Large intestine (tissue), 12 donors: Measurements from ENCODE around the gene ERI2. TPM values are rescaled to one million over a fixed set of nuclear protein-coding genes. Genes with fewer than 3 reads are reported as not detected.

ENCODE experiments used
- DNase-seq, 2 donors: peaks; one replicate each; pipeline versions ENCODE4 v3.0.0 to v3.0.0-alpha.2; 2013
- H3K27ac ChIP-seq: one replicate; pipeline ENCODE4 v1.5.1; 2013; ENCODE audit warnings: low read length
- H3K27me3 ChIP-seq: 2 replicates; pipeline ENCODE4 v1.6.1; 2013; ENCODE audit warnings: low read length; ENCODE audit not compliant: control insufficient read depth, insufficient read depth
- H3K36me3 ChIP-seq: 2 replicates; pipeline ENCODE4 v1.6.1; 2013; ENCODE audit warnings: low read length; ENCODE audit not compliant: control insufficient read depth, insufficient read depth
- H3K4me1 ChIP-seq: one replicate; pipeline ENCODE4 v1.6.1; 2013; ENCODE audit warnings: low read length; ENCODE audit not compliant: control insufficient read depth, insufficient read depth
- H3K4me3 ChIP-seq: one replicate; pipeline ENCODE4 v1.5.1; 2013; ENCODE audit warnings: low read length
- H3K9me3 ChIP-seq: one replicate; pipeline ENCODE4 v1.6.1; 2013; ENCODE audit warnings: mild to moderate bottlenecking, low read depth, low read length, moderate library complexity; ENCODE audit not compliant: control insufficient read depth
- WGBS: methylation state at CpG from one replicate; pipeline ENCODE4 v1.1.5; 2013; ENCODE audit warnings: low lambda C conversion rate; ENCODE audit not compliant: insufficient coverage; 5-methylcytosine and 5-hydroxymethylcytosine counted together
- long read RNA-seq, 11 donors: transcript quantifications; one replicate each; lab custom pipeline, GENCODE V29; 2026
- polyA plus RNA-seq: library from polyadenylated mRNA; unstranded; fragments of 120-200 nt; gene quantifications from one replicate; pipeline ENCODE4 v1.2.1, GENCODE V29; 2013

Gene ERI2
- polyA plus RNA-seq, result 35.8 TPM
- long read RNA-seq, donor 1, partial matches to known transcripts, result 0 of 2 reads
- long read RNA-seq, donor 1, other reads (novel, unspliced or antisense), result 0 of 2 reads
- long read RNA-seq, donor 2, transcript ERI2-203 (1 exons, 3,846 nt), result major isoform, 15 of 16 reads
- long read RNA-seq, donor 2, partial matches to known transcripts, result 0 of 16 reads
- long read RNA-seq, donor 2, other reads (novel, unspliced or antisense), result 0 of 16 reads
- long read RNA-seq, donor 3, result 0 reads
- long read RNA-seq, donor 4, partial matches to known transcripts, result 0 of 1 reads
- long read RNA-seq, donor 4, other reads (novel, unspliced or antisense), result 0 of 1 reads
- long read RNA-seq, donor 5, partial matches to known transcripts, result 0 of 5 reads
- long read RNA-seq, donor 5, other reads (novel, unspliced or antisense), result 0 of 5 reads
- long read RNA-seq, donor 6, transcript ERI2-203 (1 exons, 3,846 nt), result major isoform, 6 of 6 reads
- long read RNA-seq, donor 6, partial matches to known transcripts, result 0 of 6 reads
- long read RNA-seq, donor 6, other reads (novel, unspliced or antisense), result 0 of 6 reads
- long read RNA-seq, donor 7, transcript ERI2-203 (1 exons, 3,846 nt), result major isoform, 6 of 7 reads
- long read RNA-seq, donor 7, partial matches to known transcripts, result 0 of 7 reads
- long read RNA-seq, donor 7, other reads (novel, unspliced or antisense), result 0 of 7 reads
- long read RNA-seq, donor 8, transcript ERI2-203 (1 exons, 3,846 nt), result major isoform, 18 of 29 reads
- long read RNA-seq, donor 8, partial matches to known transcripts, result 5 of 29 reads
- long read RNA-seq, donor 8, other reads (novel, unspliced or antisense), result 0 of 29 reads
- long read RNA-seq, donor 9, transcript ERI2-203 (1 exons, 3,846 nt), result major isoform, 11 of 12 reads
- long read RNA-seq, donor 9, partial matches to known transcripts, result 0 of 12 reads
- long read RNA-seq, donor 9, other reads (novel, unspliced or antisense), result 0 of 12 reads
- long read RNA-seq, donor 10, transcript ERI2-203 (1 exons, 3,846 nt), result major isoform, 10 of 10 reads
- long read RNA-seq, donor 10, partial matches to known transcripts, result 0 of 10 reads
- long read RNA-seq, donor 10, other reads (novel, unspliced or antisense), result 0 of 10 reads
- long read RNA-seq, donor 11, transcript ERI2-203 (1 exons, 3,846 nt), result major isoform, 8 of 9 reads
- long read RNA-seq, donor 11, partial matches to known transcripts, result 0 of 9 reads
- long read RNA-seq, donor 11, other reads (novel, unspliced or antisense), result 0 of 9 reads

DNA sequence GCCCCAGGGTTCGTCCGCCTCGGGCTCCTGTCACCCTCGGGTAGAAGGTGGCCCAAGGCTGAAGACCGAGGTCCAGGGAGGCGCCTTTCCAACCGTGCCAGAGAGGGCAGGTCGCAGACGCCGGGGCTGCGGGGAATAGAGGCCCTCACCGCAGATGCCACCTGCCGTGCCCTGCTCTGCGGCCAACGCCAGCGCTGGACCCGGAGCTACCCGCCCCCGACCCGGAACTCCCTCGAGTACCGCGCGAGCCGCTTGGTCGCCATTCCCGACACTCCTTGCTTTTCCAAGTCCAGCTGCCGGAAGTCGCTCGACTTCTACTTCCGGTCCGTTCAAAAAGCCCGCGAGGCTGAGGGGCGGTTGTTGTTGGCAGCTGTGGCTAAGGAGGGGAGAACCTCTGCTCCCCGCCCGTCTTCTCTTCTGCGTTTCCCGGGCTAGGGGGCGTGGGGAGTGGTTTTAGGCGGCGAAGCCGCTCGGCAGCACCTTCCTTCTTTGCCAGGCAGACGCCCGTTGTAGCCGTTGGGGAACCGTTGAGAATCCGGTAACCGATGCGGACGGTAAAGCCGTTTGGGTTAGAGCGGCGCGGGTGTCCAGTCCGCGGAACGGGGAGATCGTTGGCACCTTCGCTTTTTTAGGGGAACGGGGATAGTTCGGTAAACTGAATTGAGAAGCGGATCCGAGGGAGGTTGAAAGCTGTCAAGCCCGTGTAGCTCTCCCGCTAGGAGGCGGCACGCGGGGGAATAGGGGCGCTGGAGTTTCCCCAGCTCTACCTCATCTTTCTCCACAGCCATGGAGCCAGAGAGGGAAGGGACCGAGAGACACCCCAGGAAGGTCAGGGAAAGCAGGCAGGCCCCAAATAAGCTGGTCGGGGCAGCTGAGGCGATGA is at the start of gene ERI2, which contains the start of gene REXO5:
TSS of gene ERI2 (minus strand) at position 305 of the 883 bp plus-strand sequence. CDS start at position 263, 42 bp downstream.
TSS of gene REXO5 (plus strand) at position 360 of the 883 bp plus-strand sequence. CDS start at position 787, 427 bp downstream.
- DNase-seq, result peak; percentile 94 to 96
- Histone ChIP-seq H3K27ac (peak within 1 kb of the TSS; percentile 86), H3K36me3 (peaks cover 5% of the 10 kb centered on the region), H3K4me1 (no peaks in the 10 kb centered on the region), H3K27me3 (no peaks in the 10 kb centered on the region), H3K9me3 (no peaks in the 10 kb centered on the region), H3K4me3 (peak within 1 kb of the TSS; percentile 90)
- no CpG with 5 or more reads among the region's 74 CpGs for WGBS

- WGBS, result no CpG with 5 or more reads among the region's 2 CpGs
Observed at GRCh38 chr16:20854963-20855362, 48.7 kb upstream of the ERI2 start.

DNA sequence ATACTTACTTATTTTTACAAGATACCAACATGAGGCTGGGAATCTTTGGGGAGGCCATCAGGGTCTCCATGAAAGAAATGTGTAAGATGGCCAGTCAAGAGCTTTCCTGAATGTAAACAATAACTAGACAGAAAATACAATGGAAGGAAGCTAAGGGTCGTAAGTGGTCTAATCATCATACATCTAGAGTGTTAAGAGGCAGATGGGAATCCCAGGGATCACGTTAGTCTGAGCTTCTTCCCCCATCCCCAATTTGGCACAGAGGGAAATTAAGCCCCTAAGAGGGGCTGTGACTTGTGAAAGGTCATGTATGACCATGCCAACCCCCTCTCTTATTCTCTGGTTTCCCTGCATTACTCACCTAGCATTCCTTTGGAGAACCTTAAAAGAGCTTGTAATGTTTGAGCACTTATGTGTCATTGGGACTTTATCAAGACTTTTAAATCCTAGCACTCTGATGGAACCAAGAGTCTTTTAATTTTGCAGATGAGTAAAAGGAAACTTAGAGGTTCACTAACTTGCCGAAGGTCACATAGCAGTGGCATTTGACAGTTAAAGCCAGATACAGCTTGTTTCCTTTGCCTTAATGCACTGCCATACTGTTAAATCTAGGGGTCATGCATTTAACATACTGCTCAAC is 47.8 kb upstream of the ERI2 start:
- DNase-seq, result no peak
- peaks cover 5% of the 10 kb centered on the region for H3K4me1 ChIP-seq
- no peak overlapping the region for H3K27ac ChIP-seq
- H3K36me3 ChIP-seq, result peaks cover 33% of the 10 kb centered on the region
- no peaks in the 10 kb centered on the region for H3K27me3 ChIP-seq
- 80% methylated on average over 1 of the region's 3 CpGs for WGBS
- no peaks in the 10 kb centered on the region for H3K9me3 ChIP-seq
- H3K4me3 ChIP-seq, result no peak overlapping the region

More at GRCh38 chr16:20854963-20855362, 48.7 kb upstream of the ERI2 start:
- Histone ChIP-seq H3K27me3 (no peaks in the 10 kb centered on the region), H3K36me3 (peaks cover 38% of the 10 kb centered on the region), H3K27ac (no peak overlapping the region), H3K4me3 (no peak overlapping the region), H3K4me1 (peaks cover 5% of the 10 kb centered on the region), H3K9me3 (no peaks in the 10 kb centered on the region)
- DNase-seq, result no peak

DNA sequence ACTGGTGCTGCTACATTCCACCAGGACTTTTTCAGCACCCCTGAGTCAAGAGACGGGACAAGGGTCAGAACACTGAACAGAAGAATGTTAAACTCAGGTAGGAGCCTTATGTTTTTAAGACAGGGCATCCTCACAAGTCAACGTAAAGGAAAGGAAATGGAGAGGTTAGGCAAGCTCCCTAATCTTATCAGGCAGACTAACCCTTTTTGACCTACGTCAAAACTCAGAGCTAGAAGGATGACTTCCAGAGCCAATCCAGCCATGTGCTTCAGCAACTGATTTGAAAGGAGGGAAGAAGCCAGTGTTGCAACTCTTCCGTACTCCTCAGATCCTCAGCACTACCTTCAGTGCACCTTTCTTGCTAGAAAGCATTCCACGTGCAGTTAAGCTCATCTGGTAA is 46.9 kb upstream of the ERI2 start:
- H3K27me3 ChIP-seq, result no peaks in the 10 kb centered on the region
- peaks cover 6% of the 10 kb centered on the region for H3K4me1 ChIP-seq
- no peak overlapping the region for H3K27ac ChIP-seq
- 60% methylated on average over 1 of the region's 5 CpGs for WGBS
- DNase-seq, result no peak
- H3K9me3 ChIP-seq, result no peaks in the 10 kb centered on the region
- no peak overlapping the region for H3K4me3 ChIP-seq
- H3K36me3 ChIP-seq, result peaks cover 33% of the 10 kb centered on the region

GRCh38 chr16:20851601-20852000 is 45.3 kb upstream of the ERI2 start:
- Histone ChIP-seq H3K9me3 (no peaks in the 10 kb centered on the region), H3K36me3 (peaks cover 21% of the 10 kb centered on the region), H3K27me3 (no peaks in the 10 kb centered on the region), H3K27ac (peak overlapping the region; percentile 19), H3K4me1 (peaks cover 19% of the 10 kb centered on the region), H3K4me3 (no peak overlapping the region)
- peak; percentile 55 to 59 for DNase-seq
- WGBS, result no CpG with 5 or more reads among the region's 2 CpGs

GRCh38 chr16:20850981-20851380 is 44.7 kb upstream of the ERI2 start:
- Histone ChIP-seq H3K27ac (peak overlapping the region; percentile 19), H3K4me3 (no peak overlapping the region), H3K36me3 (peaks cover 17% of the 10 kb centered on the region), H3K9me3 (no peaks in the 10 kb centered on the region), H3K27me3 (no peaks in the 10 kb centered on the region), H3K4me1 (peaks cover 23% of the 10 kb centered on the region)
- DNase-seq, result no peak
- WGBS, result no CpG with 5 or more reads among the region's 3 CpGs

DNA sequence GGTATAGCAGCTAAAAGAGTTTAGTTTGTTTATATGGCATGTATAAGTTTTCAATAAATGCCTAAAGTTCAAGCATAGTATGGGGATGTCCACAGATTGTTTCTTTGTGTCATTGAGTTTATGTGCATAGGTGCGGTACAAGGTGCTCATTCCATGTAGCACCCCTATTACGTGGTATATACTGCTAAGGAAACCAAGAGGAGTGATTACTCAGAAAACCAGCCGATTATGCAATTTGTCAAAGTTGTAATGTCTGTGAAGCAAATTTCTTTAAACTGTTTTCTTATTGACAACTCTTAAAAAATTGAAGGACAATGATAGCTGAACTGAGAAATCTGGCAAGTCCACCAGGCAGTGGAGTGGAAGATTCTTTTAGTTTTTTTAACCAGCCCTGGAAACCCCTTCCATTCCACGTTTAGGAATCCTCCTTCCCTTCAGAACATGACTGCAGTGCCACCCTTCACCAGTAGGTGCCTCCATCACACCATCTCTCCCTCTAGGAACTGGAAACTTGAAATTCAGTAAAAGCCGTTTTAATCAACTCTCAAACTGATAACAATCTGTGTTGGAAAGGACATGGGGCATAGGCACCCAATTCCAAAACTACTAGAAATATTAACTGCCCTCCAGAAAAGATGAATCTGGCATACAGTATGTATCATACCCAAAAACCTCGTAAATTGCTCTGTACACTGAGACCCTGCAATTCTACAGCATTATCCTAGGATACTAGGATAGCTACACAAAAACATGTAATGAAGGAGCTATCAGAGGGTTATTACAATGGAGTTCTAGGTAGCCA is 43.5 kb upstream of the ERI2 start:
- no peaks in the 10 kb centered on the region for H3K9me3 ChIP-seq
- no peaks in the 10 kb centered on the region for H3K27me3 ChIP-seq
- no peak overlapping the region for H3K4me3 ChIP-seq
- WGBS, result no CpG with 5 or more reads among the region's 6 CpGs
- peak; percentile 31 to 60 for DNase-seq
- peaks cover 15% of the 10 kb centered on the region for H3K36me3 ChIP-seq
- H3K4me1 ChIP-seq, result peaks cover 26% of the 10 kb centered on the region
- peak overlapping the region; percentile 22 for H3K27ac ChIP-seq

DNA sequence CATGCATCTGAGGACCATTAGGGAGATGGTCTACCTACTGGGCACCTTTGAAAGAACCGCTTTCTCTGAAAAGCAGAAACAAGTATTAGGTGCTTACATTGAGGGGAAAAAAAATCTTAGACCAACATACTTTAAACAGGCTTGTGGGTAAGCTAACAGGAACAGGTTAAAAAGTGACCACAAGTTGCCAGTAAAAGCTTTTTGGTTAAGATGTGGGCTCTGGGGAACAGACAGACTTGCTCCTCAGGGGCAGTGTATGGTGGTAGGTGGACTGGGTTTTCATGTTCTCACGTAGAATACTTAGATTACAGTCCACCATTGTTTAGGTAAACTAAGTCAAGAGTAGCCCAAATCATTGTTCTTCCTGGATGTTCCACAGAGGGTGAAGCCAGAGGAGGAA is 41.3 kb upstream of the ERI2 start:
- Histone ChIP-seq H3K4me1 (peaks cover 26% of the 10 kb centered on the region), H3K4me3 (no peak overlapping the region), H3K9me3 (no peaks in the 10 kb centered on the region), H3K27me3 (no peaks in the 10 kb centered on the region), H3K27ac (peak overlapping the region; percentile 34), H3K36me3 (peaks cover 18% of the 10 kb centered on the region)
- DNase-seq, result no peak
- 40% methylated on average over 1 of the region's 2 CpGs for WGBS
